GM21576 (cell line): ENCODE results near the gene STXBP1.

Experiments
- ATAC-seq: cut with Tn5 transposase; IDR thresholded peaks from one replicate; pipeline ENCODE4 v1.9.1; 2021; ENCODE audit warnings: mild to moderate bottlenecking, moderate library complexity; ENCODE audit not compliant: unreplicated experiment

The STXBP1 gene

DNA sequence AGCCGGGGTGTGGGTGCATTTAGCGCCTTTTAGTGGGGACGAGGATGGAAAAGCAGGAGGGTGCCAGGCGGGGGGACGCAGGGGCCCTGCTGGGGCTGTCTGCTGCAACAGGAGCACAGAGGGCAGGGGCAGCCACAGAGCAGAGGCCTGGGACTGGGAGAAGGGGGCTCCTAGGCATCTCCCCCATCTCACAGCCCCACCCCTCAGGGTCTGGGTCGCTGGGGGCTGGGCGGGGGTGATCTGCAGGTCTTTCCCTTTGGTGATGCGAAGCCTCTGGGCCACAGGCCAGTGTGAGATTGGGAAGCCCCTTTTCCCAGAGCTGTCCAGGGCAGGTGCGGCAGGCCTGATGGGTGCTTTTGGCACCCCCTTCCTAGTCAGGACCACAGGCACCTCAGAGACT lies 118.2 kb downstream of the STXBP1 start:
- ATAC-seq = no peak

- ATAC-seq = no peak
Measured at GRCh38 chr9:127730799-127731410, 118.8 kb downstream of the STXBP1 start.

- ATAC-seq = no peak
Measured at GRCh38 chr9:127731938-127732337, 119.9 kb downstream of the STXBP1 start.

DNA sequence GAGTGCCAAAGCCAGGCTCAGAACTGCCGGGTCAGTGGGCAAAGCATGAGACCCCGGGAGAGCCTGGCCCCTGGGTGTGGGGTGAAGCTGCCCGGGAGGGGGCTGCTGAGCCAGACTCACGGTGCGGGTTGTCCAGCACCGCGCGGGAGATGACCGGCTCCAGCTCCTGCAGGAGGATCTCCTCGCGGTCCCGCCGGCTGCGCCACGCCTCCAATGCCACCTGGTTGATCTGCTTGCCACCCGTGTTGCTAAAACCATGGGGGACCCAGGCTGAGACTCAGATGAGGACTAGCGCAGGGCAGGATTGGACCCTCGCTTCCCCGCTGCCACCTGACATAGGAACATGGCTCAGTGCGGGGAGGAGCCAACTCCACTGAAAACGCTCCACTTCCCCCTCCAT lies 120.4 kb downstream of the STXBP1 start:
- no peak for ATAC-seq

- no peak for ATAC-seq
Measured at GRCh38 chr9:127733614-127734013, 121.5 kb downstream of the STXBP1 start.

DNA sequence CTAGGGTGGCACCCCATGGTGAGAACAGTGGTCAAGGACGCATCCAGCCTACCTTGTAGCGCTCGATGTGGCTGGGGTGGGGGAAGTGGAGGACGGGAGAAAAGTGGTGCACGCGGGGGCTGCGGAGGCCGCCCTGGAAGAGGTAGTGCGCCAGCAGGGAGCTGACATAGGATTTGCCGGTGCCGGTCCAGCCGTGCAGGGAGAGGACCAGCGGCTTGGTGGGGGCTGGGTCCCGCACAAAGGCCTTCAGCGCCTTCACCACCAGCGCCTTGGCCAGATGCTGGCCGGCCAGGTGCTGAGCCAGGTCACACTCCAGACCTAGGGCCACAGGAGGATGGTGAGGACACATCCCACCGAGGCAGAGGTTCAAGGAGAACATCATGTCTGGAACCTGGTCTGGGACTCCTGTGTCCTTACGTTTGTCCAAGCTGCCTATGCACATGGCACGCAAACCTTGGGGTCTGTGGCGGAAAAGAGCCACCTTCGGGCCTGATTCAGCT lies 122.2 kb downstream of the STXBP1 start:
- no peak for ATAC-seq

DNA sequence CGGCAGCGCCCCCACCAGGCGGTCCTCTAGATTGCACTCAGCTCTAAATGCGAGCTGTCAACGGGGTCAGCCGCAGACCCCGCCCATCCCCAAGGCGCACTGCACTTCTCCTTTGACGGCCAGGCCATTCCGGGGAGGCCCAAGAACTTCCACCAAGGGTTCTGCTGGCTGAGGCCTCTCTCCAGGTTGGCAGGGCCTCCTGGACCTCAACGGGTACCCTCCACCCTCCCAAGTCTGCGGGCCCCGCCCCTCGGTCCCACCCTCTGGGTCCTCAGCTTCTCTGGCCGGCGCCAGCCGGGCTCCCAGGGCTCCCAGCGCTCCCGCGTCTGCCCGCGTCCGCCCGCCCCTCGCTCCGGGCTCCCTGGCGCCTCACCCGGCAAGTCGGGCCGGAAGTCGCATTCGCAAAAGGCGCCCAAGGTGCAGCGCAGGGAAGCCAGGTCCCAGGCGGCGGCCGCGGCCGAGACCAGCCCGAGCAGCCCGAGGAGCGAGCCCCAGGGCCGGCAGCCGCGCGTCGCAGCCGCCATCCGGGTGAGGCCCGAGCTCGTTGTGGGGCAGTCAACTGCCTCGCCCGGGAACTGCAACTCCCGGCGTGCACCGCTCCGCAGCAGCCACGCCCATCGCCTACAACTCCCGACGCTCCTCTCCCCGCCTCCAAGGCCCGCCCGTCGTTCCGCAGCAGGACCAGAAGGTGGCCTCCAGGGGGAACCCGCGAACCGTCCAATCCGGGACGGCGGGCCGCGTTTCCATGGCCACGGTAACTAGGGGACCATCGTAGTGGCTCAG lies 122.9 kb downstream of the STXBP1 start, which contains the start of gene TOR2A:
TOR2A (minus strand) TSS at position 548 of the 783 bp plus-strand sequence; CDS start at position 524, 24 bp downstream.
- ATAC-seq = peak; percentile 84

DNA sequence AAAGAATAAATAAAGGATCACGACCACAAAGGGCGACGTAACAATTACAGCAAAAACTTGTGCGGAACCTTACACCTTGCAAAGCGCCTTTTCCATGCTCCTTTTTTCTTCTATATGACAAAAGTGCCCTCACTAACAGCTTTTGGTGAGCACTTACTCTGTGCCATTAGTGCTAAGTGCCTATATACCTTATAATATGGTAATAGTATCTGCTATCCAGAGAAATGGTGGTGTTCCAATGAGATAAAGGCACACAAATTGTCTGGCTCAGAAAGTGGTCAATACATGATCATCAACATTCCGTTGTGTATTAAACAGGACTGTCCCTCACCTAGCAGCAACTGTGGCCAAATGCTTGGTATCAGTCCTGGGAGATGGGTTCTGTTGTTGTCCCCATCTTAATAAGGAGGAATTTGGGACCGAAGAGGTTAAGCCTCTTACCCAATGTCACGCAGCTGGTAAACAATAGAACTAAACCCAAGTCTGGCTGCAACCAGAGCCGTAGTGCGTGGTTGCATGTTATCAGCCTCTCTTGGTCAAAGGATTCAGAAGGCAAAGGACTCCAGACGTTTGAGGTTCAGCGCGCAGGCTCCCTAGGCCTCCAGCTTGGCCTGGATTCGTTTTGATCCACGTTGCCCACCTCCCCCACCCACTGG lies 123.6 kb downstream of the STXBP1 start:
- ATAC-seq = peak; percentile 15

GRCh38 chr9:127738666-127739065 lies 126.6 kb downstream of the STXBP1 start:
- ATAC-seq = no peak

- ATAC-seq = no peak
Measured at GRCh38 chr9:127739614-127740330, 127.7 kb downstream of the STXBP1 start.

- no peak for ATAC-seq
Measured at GRCh38 chr9:127741831-127742434, 129.9 kb downstream of the STXBP1 start.
